MM.1S (cell line): ENCODE measurements around the gene PDZD8.

Source experiments
- CTCF ChIP-seq: fragments of 300-600 bp; sonication (generic); IDR thresholded peaks from 2 replicates; pipeline ENCODE4 v1.5.1; 2016; ENCODE audit warnings: antibody characterized with exemption, low read length, mixed read lengths
- EZH2 ChIP-seq: fragments of 300-600 bp; sonication (generic); optimal IDR thresholded peaks from 2 replicates; pipeline ENCODE3; 2017; ENCODE audit warnings: low read depth, mild to moderate bottlenecking, antibody characterized with exemption, low read length, mixed read lengths

GRCh38 chr10:117375360-117376178 lies at the start of gene PDZD8:
- TF ChIP-seq CTCF = no peak
- no peak for TF ChIP-seq EZH2
